ENCODE results near the gene ELL2. TPM values are rescaled to one million over a fixed set of nuclear protein-coding genes. Genes with fewer than 3 reads are reported as not detected.
"Not testable (repeated sequence)": the region's sequence is repeated elsewhere in the genome, so short reads cannot be mapped to it uniquely, and the experiment has no call there.

Gene ELL2
- polyA plus RNA-seq, 3 donors, result 9.7 to 17.0 (median 13.0) TPM

- no peak for DNase-seq (ENCODE audit: extremely low read depth in 1 of 11, low read depth in 9 of 11, low spot score in 4 of 11)
These were observed 22.9 kb downstream of the ELL2 start for GRCh38 chr5:95938766-95939165.

- no peak for DNase-seq (ENCODE audit: extremely low read depth in 1 of 11, low read depth in 9 of 11, low spot score in 4 of 11)
These were observed 23.3 kb downstream of the ELL2 start for GRCh38 chr5:95938347-95938746.

GRCh38 chr5:95937607-95938152, 24.0 kb downstream of the ELL2 start:
- no peak for DNase-seq (ENCODE audit: extremely low read depth in 1 of 11, low read depth in 9 of 11, low spot score in 4 of 11)

- DNase-seq (ENCODE audit: extremely low read depth in 1 of 11, low read depth in 9 of 11, low spot score in 4 of 11), result no peak
These were observed 24.7 kb downstream of the ELL2 start for GRCh38 chr5:95936812-95937397.

GRCh38 chr5:95935553-95936100, 26.0 kb downstream of the ELL2 start:
- DNase-seq (ENCODE audit: extremely low read depth in 1 of 11, low read depth in 9 of 11, low spot score in 4 of 11), result no peak

DNA sequence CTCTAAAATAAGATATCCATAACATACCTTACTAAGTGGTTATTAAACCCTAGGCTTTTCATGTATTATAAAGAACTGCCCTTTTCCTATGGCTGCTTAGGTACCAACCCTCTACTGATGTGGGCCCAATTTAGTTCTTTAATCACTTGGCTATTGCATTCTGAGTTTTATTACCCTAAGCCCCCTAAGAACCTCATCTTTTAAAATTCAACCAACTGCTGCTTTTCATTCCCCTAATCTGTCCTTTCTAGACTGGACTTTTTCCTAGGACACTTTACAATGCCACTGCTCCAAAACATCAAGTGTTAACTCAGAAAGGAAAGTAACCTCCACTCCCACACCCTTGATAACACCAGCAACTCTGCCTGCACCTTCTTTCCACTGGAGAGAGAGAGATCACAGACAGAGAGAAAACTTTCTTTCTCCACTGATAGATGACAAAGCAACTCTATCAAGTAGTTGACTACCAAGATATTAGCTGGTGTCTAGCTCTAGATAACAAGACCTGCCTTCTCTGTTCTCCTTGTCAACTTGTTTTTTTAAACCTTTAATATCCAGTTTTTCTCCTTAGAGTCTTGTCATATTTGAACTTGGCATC, 27.3 kb downstream of the ELL2 start:
- DNase-seq (ENCODE audit: extremely low read depth in 1 of 11, low read depth in 9 of 11, low spot score in 4 of 11), result no peak

- DNase-seq (ENCODE audit: extremely low read depth in 1 of 11, low read depth in 9 of 11, low spot score in 4 of 11), result no peak
These were observed 28.7 kb downstream of the ELL2 start for GRCh38 chr5:95932941-95933340.

- DNase-seq (ENCODE audit: extremely low read depth in 1 of 11, low read depth in 9 of 11, low spot score in 4 of 11), result no peak
These were observed 30.4 kb downstream of the ELL2 start for GRCh38 chr5:95931079-95931833.

DNA sequence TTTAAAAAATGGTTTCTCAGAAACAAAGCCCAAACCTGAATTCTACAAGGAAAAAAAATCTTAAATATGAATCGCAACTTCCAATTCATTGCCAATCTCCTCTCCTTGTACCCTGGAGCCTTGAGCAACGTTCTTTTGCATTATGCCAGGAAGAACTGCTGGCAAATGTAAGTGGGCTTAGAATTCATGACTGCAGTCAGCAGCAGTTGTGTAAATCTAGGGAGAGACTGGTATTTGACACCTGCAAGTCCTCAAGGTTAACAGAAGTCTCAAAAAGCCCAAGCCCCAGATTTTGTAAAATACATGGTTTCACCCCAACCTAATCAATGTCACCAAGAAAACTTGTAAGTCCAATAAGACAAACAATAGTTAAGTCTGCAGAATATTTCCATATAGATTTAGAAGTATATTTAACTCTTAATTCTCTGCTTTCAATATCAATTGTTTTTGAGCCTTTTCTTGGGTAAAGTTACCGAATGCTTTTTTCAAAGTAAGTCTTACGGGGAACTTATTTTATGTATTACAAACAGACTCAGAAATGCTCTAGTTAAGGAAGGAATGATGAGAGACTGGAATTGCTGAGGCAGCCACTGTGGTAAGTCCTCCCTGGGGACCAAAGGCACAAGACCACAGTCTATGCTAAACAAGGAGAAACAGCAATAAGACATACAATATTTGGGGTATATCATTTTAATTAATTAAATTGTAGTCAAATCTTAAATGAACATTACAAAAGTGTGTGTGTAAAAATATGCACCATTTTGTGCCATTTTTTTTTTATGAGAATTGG, 31.3 kb downstream of the ELL2 start:
- no peak for DNase-seq (ENCODE audit: extremely low read depth in 1 of 11, low read depth in 9 of 11, low spot score in 4 of 11)

- no peak for DNase-seq (ENCODE audit: extremely low read depth in 1 of 11, low read depth in 9 of 11, low spot score in 4 of 11)
These were observed 32.9 kb downstream of the ELL2 start for GRCh38 chr5:95928724-95929253.

- DNase-seq (ENCODE audit: extremely low read depth in 1 of 11, low read depth in 9 of 11, low spot score in 4 of 11), result no peak
These were observed 33.5 kb downstream of the ELL2 start for GRCh38 chr5:95927927-95928723.

DNA sequence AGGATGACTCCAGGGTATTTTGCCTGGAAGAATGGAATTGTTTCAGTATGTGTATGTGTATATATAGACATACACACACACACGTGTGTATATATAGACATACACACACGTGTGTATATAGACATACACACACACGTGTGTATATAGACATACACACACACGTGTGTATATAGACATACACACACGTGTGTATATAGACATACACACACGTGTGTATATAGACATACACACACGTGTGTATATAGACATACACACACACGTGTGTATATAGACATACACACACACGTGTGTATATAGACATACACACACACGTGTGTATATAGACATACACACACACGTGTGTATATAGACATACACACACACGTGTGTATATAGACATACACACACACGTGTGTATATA, 34.4 kb downstream of the ELL2 start:
- not testable (repeated sequence) for DNase-seq (ENCODE audit: extremely low read depth in 1 of 11, low read depth in 9 of 11, low spot score in 4 of 11)

- no peak for DNase-seq (ENCODE audit: extremely low read depth in 1 of 11, low read depth in 9 of 11, low spot score in 4 of 11)
These were observed 35.7 kb downstream of the ELL2 start for GRCh38 chr5:95925939-95926338.

DNA sequence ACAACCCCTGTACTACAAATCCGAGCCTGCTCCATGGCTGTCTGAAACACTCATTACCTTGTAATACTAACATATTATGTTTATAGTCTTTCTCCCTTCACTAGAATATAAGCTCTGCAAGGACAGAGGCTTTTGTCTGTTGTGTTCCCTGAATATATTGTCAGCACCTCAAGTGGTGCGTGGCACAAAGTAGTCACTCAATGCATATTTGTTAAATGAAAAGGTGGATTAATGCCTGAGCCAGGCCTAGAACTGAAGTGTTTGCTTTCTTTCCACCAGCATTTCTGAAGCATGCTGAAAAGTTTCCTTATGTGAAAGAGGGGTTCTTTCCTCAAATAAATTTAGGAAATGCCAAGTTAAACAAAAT, 36.3 kb downstream of the ELL2 start:
- DNase-seq (ENCODE audit: extremely low read depth in 1 of 11, low read depth in 9 of 11, low spot score in 4 of 11), result no peak

DNA sequence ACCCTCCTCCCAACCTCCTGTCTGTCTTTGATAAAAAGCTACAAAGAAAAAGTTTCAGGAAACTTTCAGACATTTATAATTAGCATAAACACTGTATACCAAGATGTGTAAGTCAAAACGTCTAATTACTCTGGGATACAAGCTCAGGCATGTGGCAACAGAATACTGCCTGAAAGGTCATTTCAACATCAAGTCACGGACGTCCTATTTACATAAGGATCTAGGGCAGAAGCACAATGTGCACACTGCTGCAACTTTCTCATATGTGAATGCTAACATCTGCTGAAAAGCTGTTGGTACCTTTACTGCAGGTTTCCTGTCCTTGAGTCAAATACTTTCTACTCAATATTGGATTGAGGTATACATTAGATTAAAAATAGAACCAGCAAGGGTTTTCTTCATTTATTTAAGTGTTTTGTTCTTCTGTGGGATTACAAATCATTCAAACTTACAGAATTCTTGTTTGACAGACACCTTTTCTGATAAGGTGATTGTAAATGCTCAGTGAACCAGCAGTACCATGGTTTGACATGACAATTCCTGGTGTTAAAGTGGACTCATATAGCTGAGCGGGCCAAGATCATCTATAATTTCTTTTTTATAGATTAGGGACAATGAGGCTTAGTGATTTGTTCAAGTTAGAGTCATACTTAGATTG, 36.8 kb downstream of the ELL2 start:
- DNase-seq (ENCODE audit: extremely low read depth in 1 of 11, low read depth in 9 of 11, low spot score in 4 of 11), result no peak

DNA sequence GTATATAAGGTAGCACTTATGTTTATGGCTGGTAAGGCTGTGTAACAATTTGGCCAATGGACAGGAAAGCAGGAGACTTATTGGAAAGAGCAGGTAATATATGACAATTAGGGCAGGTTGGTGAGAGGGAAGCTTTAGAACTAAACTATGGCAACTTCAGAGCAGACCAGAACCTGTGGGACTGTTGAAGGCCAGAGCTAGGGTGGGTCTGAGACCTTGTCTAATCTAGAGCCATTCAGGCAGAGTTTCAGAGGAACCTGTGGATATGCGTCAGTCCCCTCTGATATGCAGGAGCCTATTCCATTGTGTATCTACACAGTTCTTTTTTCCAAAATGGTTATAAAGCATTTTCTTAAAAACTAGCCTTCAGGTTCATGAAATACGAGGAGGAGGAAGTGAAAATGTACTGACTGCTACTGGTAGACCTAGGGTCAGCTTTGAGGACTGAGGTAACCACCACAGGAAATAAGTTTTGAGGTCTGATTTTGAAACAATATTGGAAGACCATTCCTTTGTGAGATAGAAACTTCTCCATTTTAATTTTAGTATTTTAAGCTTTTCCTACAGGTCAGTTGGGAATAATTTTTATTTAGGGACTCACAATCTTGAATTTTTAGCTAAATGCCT, 37.6 kb downstream of the ELL2 start:
- DNase-seq (ENCODE audit: extremely low read depth in 1 of 11, low read depth in 9 of 11, low spot score in 4 of 11), result no peak

DNA sequence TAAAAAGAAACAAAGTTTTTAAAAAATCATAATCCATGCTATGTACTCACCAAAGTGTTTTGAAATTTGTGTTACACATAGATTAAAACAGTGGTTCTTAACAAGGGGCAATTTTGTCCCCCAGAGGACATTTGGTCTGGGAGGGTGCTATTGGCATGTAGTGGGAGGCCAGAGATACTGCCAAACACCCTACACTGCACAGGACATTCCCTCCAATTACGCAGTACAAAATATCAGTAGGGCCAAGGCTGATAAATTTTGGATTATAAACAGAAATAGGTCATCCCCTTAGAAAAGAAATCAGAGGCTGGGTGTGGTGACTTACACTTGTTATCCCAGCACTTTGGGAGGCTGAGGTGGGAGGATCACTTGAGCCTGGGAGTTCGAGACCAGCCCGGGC, 38.9 kb downstream of the ELL2 start:
- DNase-seq (ENCODE audit: extremely low read depth in 1 of 11, low read depth in 9 of 11, low spot score in 4 of 11), result no peak

Data from renal cortex interstitium (tissue), 11 donors.